Activated naive CD4-positive, alpha-beta T cell treated with anti-CD3 and anti-CD28 coated beads, Interleukin-2, amount 10 ng/mL, durations not matched to agents 7 days and 5 days (primary cell): ENCODE measurements around the gene GFY.
"Not testable (repeated sequence)": the region's sequence is repeated elsewhere in the genome, so short reads cannot be mapped to it uniquely, and the experiment has no call there.

Source experiments
- CTCF ChIA-PET: fragments of 350-600 bp; sonication (Branson Sonifier 250); formaldehyde crosslinking; loops from one replicate; lab custom pipeline; 2021; ENCODE audit warnings: antibody characterized with exemption; lab: Charles Lee
- DNase-seq: peaks from one replicate; pipeline ENCODE4 v3.0.0-alpha.2; 2020
- H3K27ac Mint-ChIP-seq: one replicate; pipeline ENCODE4 v1.8.0; 2021; ENCODE audit warnings: mild to moderate bottlenecking, moderate library complexity, mixed read lengths
- H3K27me3 Mint-ChIP-seq: one replicate; pipeline ENCODE4 v1.8.0; 2021; ENCODE audit warnings: mild to moderate bottlenecking, mixed read lengths
- H3K36me3 Mint-ChIP-seq: one replicate; pipeline ENCODE4 v1.8.0; 2021; ENCODE audit warnings: mixed read lengths
- H3K4me1 Mint-ChIP-seq: one replicate; pipeline ENCODE4 v1.8.0; 2021; ENCODE audit warnings: mixed read lengths
- H3K4me3 Mint-ChIP-seq: one replicate; pipeline ENCODE4 v1.8.0; 2021; ENCODE audit warnings: mild to moderate bottlenecking, moderate library complexity, mixed read lengths
- H3K9me3 Mint-ChIP-seq: one replicate; pipeline ENCODE4 v1.8.0; 2021; ENCODE audit warnings: mixed read lengths

GFY gene

DNA sequence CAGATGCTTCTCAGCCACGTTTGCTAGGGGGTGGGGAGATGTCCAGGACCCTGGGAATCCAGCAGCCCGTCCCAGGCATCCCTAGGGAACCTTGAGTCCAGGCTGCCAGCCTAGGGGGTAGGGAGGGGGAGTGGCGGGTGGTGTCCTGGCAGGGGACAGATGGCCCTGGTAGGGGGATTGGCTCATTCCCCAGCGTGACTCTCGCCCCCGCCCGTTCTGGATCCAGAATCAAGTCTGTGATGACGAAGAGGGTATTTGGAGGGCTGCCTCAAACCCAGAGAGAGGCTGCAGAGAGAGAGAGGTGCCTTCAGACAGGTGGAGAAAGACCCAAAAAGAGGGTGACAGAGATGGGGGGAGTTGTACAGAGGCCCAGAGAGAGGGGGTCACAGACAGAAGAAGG, 12.0 kb downstream of the GFY start:
- peaks cover 100% of the 10 kb centered on the region for H3K27me3 Mint-ChIP-seq
- peaks cover 35% of the 10 kb centered on the region for H3K4me1 Mint-ChIP-seq
- peaks cover under 1% of the 10 kb centered on the region for H3K36me3 Mint-ChIP-seq
- no peak for DNase-seq
- CTCF ChIA-PET, result no interaction called here
- H3K9me3 Mint-ChIP-seq, result no peaks in the 10 kb centered on the region
- H3K4me3 Mint-ChIP-seq, result no peak overlapping the region
- no peak overlapping the region for H3K27ac Mint-ChIP-seq

DNA sequence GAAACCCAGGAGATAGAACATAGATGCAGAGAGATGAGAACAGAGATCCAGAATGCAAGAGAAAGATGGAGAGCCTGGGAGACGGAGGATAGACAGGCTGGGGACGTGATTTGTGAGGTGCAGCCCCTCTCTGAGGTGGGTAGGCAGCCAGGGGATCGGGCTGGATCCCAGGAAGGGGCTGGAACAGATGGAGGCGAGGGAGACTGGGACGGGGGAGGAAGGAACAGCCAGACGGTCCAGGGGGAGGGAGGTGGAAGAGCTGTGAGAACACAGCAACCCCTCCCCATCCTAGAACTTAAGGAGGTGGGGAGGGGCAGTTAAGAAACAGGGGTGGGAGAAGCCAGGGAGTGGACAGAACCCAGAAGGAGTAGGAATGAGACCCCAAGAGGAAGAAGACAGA, 13.1 kb downstream of the GFY start:
- CTCF ChIA-PET, result interaction anchor here (0.6 to 2.1 kb wide), 2 partner anchors 34 to 47 kb away, joined by 3 to 6 read pairs; no protein-coding TSS in a partner anchor
- H3K4me3 Mint-ChIP-seq, result no peak overlapping the region
- no peaks in the 10 kb centered on the region for H3K9me3 Mint-ChIP-seq
- H3K4me1 Mint-ChIP-seq, result peaks cover 38% of the 10 kb centered on the region
- no peaks in the 10 kb centered on the region for H3K36me3 Mint-ChIP-seq
- no peak overlapping the region for H3K27ac Mint-ChIP-seq
- H3K27me3 Mint-ChIP-seq, result peaks cover 100% of the 10 kb centered on the region
- no peak for DNase-seq

DNA sequence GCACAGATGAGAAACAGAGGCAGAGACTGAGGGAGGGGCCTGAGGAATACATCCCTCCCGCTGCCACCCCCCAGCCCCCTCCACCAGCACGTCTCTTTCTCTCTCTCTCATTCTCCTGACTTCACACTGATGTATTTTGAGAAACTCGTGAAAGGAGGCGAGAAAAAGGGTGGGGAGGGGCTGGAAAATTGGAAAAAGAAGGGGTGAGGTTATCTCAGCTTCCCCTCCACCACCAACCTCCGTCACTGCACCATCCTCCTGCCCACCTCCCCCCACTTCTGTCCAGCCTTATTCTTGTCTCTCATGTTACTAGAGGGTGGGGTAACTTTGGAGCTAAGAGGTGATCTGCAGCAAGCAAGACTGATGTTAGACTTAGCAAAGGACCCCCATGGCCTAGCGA, 14.6 kb downstream of the GFY start:
- H3K4me1 Mint-ChIP-seq, result peaks cover 47% of the 10 kb centered on the region
- no peaks in the 10 kb centered on the region for H3K9me3 Mint-ChIP-seq
- H3K27me3 Mint-ChIP-seq, result peaks cover 92% of the 10 kb centered on the region
- DNase-seq, result no peak
- H3K27ac Mint-ChIP-seq, result no peak overlapping the region
- CTCF ChIA-PET, result interaction anchor here (0.5 to 2.1 kb wide), 2 partner anchors 48 to 175 kb away, joined by 5 to 6 read pairs; no protein-coding TSS in a partner anchor
- peaks cover 1% of the 10 kb centered on the region for H3K36me3 Mint-ChIP-seq
- no peak overlapping the region for H3K4me3 Mint-ChIP-seq

DNA sequence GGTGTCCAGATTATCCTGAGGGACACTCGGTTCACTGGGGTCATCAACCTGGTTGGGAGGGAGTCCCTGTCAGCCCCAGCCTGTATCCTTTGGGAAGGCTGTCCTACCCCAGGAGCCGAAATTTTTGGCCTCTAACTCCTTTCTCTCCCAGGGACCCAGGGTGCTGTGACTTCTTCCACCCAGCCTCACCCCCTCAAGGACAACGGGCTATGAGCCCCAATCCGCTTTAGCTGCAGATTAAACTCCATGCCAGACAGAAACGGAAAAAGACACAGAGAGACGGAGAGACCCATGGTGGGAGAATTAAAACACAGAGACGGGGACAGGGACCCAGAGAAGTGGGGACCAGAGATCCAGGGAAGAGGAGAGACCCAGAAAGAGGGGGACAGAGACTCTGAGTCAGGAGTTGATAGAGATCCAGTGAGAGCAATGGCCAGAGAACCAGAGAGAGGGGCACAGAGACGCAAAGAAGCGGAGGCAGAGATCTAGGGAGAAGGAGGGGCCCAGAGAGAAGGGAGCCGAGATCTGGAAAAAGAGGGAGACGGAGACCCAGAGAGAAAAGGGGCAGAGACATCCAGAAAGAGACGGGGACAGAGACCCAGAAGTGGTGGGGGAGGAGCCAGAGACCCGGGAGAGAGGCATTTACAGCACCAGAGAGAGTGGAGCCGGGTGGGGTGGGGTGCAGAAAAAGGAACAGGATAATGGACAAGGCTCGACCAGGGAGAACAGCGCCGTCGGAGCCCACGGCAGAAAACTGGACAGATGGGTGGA, 15.4 kb downstream of the GFY start:
- peaks cover 50% of the 10 kb centered on the region for H3K4me1 Mint-ChIP-seq
- H3K27me3 Mint-ChIP-seq, result peaks cover 84% of the 10 kb centered on the region
- peaks cover 4% of the 10 kb centered on the region for H3K36me3 Mint-ChIP-seq
- H3K27ac Mint-ChIP-seq, result no peak overlapping the region
- no peaks in the 10 kb centered on the region for H3K9me3 Mint-ChIP-seq
- H3K4me3 Mint-ChIP-seq, result peak overlapping the region; percentile 42
- CTCF ChIA-PET, result interaction anchor here (0.5 to 2.0 kb wide), 2 partner anchors 20 to 49 kb away, joined by 3 to 13 read pairs; no protein-coding TSS in a partner anchor
- no peak for DNase-seq

DNA sequence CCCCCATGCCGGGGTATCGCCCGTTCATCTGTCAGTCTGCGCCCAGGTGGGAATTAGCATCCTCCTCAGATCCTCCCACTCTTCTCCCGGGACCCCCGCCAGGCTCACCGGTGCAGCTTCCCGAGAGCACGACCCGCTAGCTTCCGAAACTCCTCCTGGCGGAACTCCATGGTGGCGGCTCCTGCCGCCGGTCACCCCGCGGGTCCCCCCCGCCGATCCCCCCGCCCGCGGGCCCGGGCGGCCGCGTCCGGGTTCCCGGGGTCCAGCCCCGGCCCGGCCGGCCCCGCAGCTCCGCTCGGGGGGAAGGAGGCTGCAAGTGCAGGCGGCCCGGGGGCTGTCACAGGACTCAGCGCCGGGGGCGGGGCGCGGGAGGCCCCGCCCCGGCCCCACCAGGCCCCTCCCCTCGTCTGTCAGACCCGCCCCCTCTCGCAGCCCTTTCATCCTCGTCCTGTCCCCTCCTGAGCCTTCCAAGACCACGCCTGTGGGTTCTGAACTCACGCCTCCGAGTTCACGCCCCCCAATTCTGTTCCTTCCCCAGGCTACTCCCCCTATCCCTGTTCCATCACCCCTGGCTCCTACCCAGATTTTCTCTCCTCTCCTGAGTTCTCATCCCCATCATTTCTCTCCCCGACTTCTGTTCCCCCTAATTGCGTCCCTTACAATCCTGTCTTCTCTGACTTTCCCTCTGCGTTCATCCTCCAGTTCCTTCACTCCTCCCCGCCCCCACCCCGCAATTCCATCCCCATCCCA, 16.2 kb downstream of the GFY start, which contains the start of gene SLC17A7:
TSS of gene SLC17A7 (minus strand) at position 318 of the 750 bp plus-strand sequence. CDS start at position 170, 148 bp downstream.
- CTCF ChIA-PET, result interaction anchor here (0.5 to 2.0 kb wide), 5 partner anchors 11 to 49 kb away, joined by 3 to 13 read pairs (median 4); partner anchors contain the start of gene PIH1D1
- H3K27ac Mint-ChIP-seq, result no peak within 1 kb of the TSS
- peak; percentile 68 for DNase-seq
- H3K27me3 Mint-ChIP-seq, result peaks cover 76% of the 10 kb centered on the region
- H3K4me3 Mint-ChIP-seq, result peak within 1 kb of the TSS; percentile 81
- no peaks in the 10 kb centered on the region for H3K9me3 Mint-ChIP-seq
- peaks cover 8% of the 10 kb centered on the region for H3K36me3 Mint-ChIP-seq
- H3K4me1 Mint-ChIP-seq, result peaks cover 49% of the 10 kb centered on the region

DNA sequence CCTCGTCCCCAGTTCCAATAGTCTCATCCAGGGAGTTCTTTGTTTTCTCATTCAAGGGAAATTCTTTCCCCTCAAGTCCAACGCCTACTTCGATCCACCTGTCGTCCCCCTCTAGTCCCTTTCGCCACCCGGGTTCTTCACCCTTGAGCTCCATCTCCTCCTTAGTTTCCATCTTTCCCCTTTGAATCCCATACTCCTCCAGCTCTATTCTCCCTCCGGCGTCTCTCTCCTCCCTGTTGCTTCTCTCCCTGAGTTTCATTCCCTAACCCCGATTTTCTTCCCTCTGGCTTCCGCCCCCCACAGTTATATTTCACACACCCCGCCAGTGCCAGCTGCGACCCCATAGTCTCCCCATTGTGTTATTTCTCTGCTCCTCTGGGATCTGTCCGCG, 16.8 kb downstream of the GFY start:
- Mint-ChIP-seq H3K27ac (no peak overlapping the region), H3K4me1 (peaks cover 51% of the 10 kb centered on the region), H3K27me3 (peaks cover 71% of the 10 kb centered on the region), H3K36me3 (peaks cover 14% of the 10 kb centered on the region), H3K4me3 (peak overlapping the region; percentile 81), H3K9me3 (no peaks in the 10 kb centered on the region)
- DNase-seq, result no peak
- CTCF ChIA-PET, result interaction anchor here (1.6 to 2.0 kb wide), 4 partner anchors 10 to 50 kb away, joined by 4 to 13 read pairs (median 5); partner anchors contain the start of gene PIH1D1

DNA sequence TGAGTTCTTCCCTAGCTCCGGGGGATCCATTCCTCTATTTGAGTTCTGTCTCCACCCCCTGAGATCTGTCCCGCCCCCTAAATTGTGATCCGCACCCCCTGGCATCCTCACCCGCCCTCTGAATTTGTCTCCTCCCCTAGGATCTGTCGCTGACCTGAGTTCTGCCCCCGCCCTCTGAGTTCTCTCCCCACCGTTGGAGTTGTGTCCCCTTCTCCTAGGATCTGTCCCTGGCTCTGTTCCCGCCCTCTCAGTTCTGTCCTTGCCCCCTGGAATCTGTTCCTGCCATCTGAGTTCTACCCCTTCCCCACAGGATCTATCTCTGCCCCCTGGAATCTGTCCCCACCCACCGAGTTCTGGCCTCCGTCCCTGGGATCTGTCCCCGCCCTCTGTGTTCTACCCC, 17.2 kb downstream of the GFY start:
- peak; percentile 52 for DNase-seq
- Mint-ChIP-seq H3K27ac (no peak overlapping the region), H3K9me3 (no peaks in the 10 kb centered on the region), H3K4me3 (peak overlapping the region; percentile 81), H3K36me3 (peaks cover 17% of the 10 kb centered on the region), H3K27me3 (peaks cover 67% of the 10 kb centered on the region), H3K4me1 (peaks cover 54% of the 10 kb centered on the region)
- CTCF ChIA-PET, result interaction anchor here (1.0 to 2.0 kb wide), 5 partner anchors 10 to 79 kb away, joined by 3 to 13 read pairs (median 4); partner anchors contain the start of genes DKKL1 and PIH1D1

DNA sequence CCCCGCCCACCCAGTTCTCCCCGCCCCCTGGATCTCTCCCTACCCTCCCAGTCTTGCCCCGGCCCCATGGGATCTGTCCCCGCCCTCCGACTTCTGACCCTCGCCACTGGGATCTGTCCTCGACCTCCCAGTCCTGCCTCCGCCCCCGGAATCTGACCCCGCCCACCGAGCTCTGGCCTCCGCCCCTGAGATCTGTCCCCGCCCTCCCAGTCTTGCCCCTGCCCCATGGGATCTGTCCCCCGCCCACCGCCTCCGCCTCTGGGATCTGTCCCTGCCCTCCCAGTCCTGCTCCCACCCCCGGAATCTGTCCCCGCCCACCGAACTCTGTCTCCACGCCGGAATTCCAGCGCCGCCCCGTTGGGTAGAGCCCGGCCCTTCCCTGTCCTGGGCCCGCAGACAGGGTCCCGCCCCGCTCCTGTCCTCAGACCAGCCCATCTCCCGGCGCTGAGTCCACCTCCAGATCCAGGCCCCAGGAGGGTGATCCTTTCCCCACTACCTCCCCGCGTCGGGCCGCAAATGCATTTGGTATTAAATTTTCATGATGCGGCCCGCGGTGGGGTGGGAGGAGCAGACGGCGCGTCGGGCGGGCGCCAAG, 17.7 kb downstream of the GFY start:
- H3K9me3 Mint-ChIP-seq, result no peaks in the 10 kb centered on the region
- peaks cover 59% of the 10 kb centered on the region for H3K4me1 Mint-ChIP-seq
- H3K4me3 Mint-ChIP-seq, result peak overlapping the region; percentile 81
- CTCF ChIA-PET, result interaction anchor here (0.6 to 2.0 kb wide), 7 partner anchors 9 to 80 kb away, joined by 3 to 13 read pairs (median 4); partner anchors contain the start of genes DKKL1, GFY and PIH1D1
- H3K27ac Mint-ChIP-seq, result peak overlapping the region; percentile 81
- peaks cover 22% of the 10 kb centered on the region for H3K36me3 Mint-ChIP-seq
- DNase-seq, result peak; percentile 86
- H3K27me3 Mint-ChIP-seq, result peaks cover 62% of the 10 kb centered on the region

DNA sequence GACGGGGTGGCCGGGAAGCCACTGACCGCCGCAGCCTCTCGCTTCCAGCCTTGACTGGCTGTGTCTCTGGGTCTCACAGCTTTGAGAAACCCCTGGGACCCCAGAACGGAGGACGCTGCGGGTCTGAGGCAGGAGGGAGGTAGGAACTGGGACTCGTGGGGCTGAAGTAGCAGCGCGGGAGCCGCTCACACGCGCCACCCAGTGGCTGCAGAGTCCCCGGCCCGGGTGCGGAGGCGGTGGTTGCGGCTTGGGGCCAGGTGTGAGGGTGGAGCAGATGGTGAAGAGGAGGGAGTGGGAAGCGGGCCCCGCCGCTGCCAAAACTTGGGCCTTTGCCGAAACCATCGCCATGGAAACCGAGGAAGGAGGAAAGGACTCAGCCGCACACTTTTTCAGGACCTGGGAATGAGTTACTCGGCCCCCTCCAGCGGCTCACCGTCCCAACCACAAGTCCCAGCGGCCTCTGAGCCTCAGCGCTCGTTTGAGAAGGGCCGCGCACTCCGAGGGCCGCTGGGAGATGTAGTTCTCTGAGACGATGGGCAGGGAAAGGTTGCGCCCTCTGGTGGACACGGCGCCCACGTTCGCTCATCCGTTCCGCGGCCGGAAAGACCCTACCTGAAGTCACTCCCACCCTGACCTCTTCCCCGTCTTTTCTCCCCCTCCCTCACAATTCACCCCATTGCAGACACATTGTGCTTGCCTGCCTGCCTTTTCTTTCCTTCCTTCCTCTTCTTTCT, 18.3 kb downstream of the GFY start:
- peak; percentile 95 for DNase-seq
- H3K4me3 Mint-ChIP-seq, result peak overlapping the region; percentile 81
- H3K27me3 Mint-ChIP-seq, result peaks cover 55% of the 10 kb centered on the region
- H3K27ac Mint-ChIP-seq, result peak overlapping the region; percentile 81
- H3K9me3 Mint-ChIP-seq, result no peaks in the 10 kb centered on the region
- CTCF ChIA-PET, result interaction anchor here (0.6 to 2.6 kb wide), 8 partner anchors 8 to 80 kb away, joined by 3 to 14 read pairs (median 4); partner anchors contain the start of genes DKKL1, GFY and PIH1D1
- peaks cover 27% of the 10 kb centered on the region for H3K36me3 Mint-ChIP-seq
- H3K4me1 Mint-ChIP-seq, result peaks cover 64% of the 10 kb centered on the region

DNA sequence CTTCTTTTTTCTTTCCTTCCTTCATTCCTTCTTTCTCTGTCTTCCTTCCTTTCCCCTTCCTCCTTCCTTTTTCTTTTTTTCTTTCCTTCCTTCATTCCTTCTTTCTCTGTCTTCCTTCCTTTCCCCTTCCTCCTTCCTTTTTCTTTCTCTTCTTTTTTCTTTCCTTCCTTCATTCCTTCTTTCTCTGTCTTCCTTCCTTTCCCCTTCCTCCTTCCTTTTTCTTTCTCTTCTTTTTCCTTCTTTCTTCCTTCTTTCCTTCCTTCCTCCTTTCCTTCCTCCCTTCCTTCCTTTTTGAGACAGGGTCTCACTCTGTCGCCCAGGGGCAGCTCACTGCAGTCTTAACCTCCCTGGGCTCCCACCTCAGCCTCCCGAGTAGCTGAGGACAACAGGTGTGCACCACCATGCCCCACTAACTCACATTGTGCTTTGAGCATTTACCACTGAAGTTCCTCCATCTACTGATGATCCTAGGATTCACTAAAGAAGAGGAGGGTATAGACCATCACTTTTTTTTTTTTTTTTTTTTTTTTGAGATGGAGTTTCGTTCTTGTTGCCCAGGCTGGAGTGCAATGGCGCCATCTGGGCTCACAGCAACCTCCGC, 19.0 kb downstream of the GFY start:
- CTCF ChIA-PET, result interaction anchor here (1.1 to 2.6 kb wide), 3 partner anchors 26 to 53 kb away, joined by 4 to 14 read pairs (median 7); no protein-coding TSS in a partner anchor
- Mint-ChIP-seq H3K4me1 (peaks cover 69% of the 10 kb centered on the region), H3K36me3 (peaks cover 33% of the 10 kb centered on the region), H3K27me3 (peaks cover 48% of the 10 kb centered on the region), H3K4me3 (peak overlapping the region; percentile 81), H3K27ac (peak overlapping the region; percentile 81)
- H3K9me3 Mint-ChIP-seq, DNase-seq: not testable (repeated sequence)

DNA sequence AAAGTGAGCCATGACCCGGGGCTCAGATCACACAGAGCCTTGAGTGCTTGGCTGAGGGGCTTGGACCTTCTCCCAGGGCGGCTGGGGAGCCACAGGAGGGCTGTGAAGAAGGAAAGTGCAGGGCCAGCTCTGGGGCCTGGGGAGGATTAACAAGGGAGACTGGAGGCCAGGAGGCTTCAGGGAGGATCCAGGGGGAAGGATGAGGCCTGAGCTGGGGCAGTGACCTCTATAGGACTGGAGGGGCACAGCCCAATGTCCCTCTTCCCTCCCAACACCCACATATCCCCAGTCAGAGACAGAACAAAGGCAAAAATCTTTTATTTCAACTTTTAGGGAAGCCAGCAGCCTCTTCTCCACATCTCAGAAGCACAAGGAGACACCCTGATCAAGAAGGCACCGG, 20.8 kb downstream of the GFY start:
- peaks cover 30% of the 10 kb centered on the region for H3K27me3 Mint-ChIP-seq
- CTCF ChIA-PET, result interaction anchor here (1.0 to 2.6 kb wide), 4 partner anchors 24 to 124 kb away, joined by 3 to 14 read pairs (median 6); partner anchors contain the start of gene FLT3LG
- no peak overlapping the region for H3K27ac Mint-ChIP-seq
- peaks cover 79% of the 10 kb centered on the region for H3K4me1 Mint-ChIP-seq
- H3K9me3 Mint-ChIP-seq, result no peaks in the 10 kb centered on the region
- peaks cover 48% of the 10 kb centered on the region for H3K36me3 Mint-ChIP-seq
- no peak overlapping the region for H3K4me3 Mint-ChIP-seq
- no peak for DNase-seq

DNA sequence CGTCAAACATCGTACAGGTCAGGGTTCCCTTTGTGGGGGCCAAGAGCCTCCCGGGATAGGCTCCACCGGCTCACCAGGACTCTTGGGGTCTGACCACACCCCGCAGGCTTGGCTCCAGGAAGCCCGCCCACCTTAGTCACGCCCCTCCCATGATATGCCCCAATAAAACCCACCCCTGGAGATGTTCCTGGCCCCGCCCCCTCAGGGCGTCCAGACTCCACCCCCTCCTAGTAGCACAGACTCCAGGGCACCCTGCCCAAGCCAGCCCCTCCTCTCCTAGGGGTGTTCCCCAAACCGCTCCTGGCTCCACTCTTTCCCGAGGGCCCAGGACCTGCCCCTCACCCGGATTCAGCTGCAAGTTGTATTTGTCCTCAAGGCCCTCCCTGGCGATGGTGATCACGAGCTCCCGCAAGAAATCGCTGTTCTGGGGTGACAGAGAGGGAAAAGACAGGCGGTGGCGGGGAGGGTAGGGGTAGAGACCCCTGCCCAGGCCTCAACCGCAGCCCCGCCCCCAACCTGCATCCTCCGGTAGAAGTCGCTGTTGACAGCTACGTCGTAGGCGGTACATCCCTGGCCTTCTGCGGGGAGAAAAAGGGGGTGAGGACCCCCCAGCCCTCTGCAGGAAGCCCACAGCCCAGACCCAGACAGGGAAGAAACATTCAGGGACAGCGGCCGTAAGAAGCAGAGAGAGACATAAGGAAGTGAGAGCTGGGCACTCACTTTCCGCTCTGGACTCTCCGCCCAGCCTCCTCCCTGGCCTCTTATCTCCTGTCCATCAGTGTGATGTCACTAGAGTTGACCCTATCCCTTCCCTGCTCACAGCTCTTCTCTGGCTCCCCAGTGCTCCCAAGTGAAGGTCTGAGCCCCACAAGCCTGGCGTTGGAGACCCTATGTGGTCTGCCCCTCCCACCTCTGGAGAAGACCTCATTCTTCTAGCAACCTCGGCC, 22.6 kb downstream of the GFY start:
- Mint-ChIP-seq H3K27ac (peak overlapping the region; percentile 49), H3K4me1 (peaks cover 80% of the 10 kb centered on the region), H3K27me3 (peaks cover 13% of the 10 kb centered on the region), H3K9me3 (no peaks in the 10 kb centered on the region), H3K4me3 (no peak overlapping the region), H3K36me3 (peaks cover 54% of the 10 kb centered on the region)
- CTCF ChIA-PET, result interaction anchor here (1.9 kb wide), 1 partner anchor 23 kb away, joined by 5 read pairs; no protein-coding TSS in a partner anchor
- DNase-seq, result no peak
